Stomach (tissue), 4 donors: ENCODE results near the gene JAKMIP2.
A peak's percentile ranks its signal among the peaks of the same experiment; 100 is the strongest.

Experiments used
- CTCF ChIP-seq, 7 experiments: fragments of 450-650 bp in 4 of 7; fragments of 200-600 bp in 3 of 7; sonication (generic) in 3 of 7; IDR thresholded peaks; one replicate each; pipeline ENCODE4 v1.5.1; 2016 to 2019; ENCODE audit warnings: antibody characterized with exemption in 7 of 7, control low read depth in 2 of 7, mild to moderate bottlenecking in 1 of 7
- EP300 ChIP-seq: sonication (generic); formaldehyde crosslinking; IDR thresholded peaks from one replicate; pipeline ENCODE4 v1.6.1; 2017; ENCODE audit warnings: antibody characterized with exemption
- POLR2A ChIP-seq, 4 donors: fragments of 450-650 bp; IDR thresholded peaks; one replicate each; pipeline ENCODE4 v1.6.1; 2016; ENCODE audit warnings: antibody characterized with exemption in 4 of 4, control low read depth in 2 of 4, mild to moderate bottlenecking in 1 of 4, moderate library complexity in 1 of 4
- POLR2AphosphoS5 ChIP-seq, 3 donors: sonication (generic); formaldehyde crosslinking; IDR thresholded peaks; one replicate each; pipeline ENCODE4 v1.6.1; 2016; ENCODE audit warnings: antibody characterized with exemption in 3 of 3

GRCh38 chr5:147554261-147554817 is 228.2 kb downstream of the JAKMIP2 start:
- TF ChIP-seq POLR2A (IDR thresholded peaks at IDR 0.05) (no peak), CTCF (IDR thresholded peaks at IDR 0.05) (no peak), POLR2AphosphoS5 (IDR thresholded peaks at IDR 0.05) (peak in 1 of 3 donors; percentile 17), EP300 (no peak)
